Prostate gland (tissue), 2 donors: ENCODE data around the gene IFNAR1. TPM values are rescaled to one million over a fixed set of nuclear protein-coding genes. Genes with fewer than 3 reads are reported as not detected.

Source experiments
- DNase-seq: peaks from one replicate; pipeline ENCODE4 v3.0.0-alpha.2; 2019; ENCODE audit warnings: low spot score
- H3K27ac ChIP-seq, 2 donors: fragments of 200-600 bp; sonication (generic); 2 replicates each; pipeline ENCODE4 v1.5.1; 2017 to 2019
- H3K27me3 ChIP-seq: fragments of 200-600 bp; sonication (generic); replicated peaks from 2 replicates; pipeline ENCODE4 v1.5.1; 2019; ENCODE audit not compliant: insufficient read depth
- H3K36me3 ChIP-seq, 2 donors: fragments of 200-600 bp; sonication (generic); 1 replicate in 1 of 2; 2 replicates in 1 of 2; pipeline versions ENCODE4 v1.5.1 to v1.8.1; 2017 to 2019
- H3K4me1 ChIP-seq: fragments of 200-600 bp; sonication (generic); replicated peaks from 2 replicates; pipeline ENCODE4 v1.5.1; 2019
- H3K4me3 ChIP-seq, 2 donors: fragments of 200-600 bp; sonication (generic); 2 replicates each; pipeline ENCODE4 v1.5.1; 2017 to 2019
- H3K9me3 ChIP-seq: fragments of 200-600 bp; sonication (generic); 2 replicates; pipeline ENCODE4 v1.5.1; 2017
- CTCF ChIP-seq, 4 experiments: fragments of 200-600 bp in 2 of 4; fragments of 450-650 bp in 2 of 4; sonication (generic) in 2 of 4; IDR thresholded peaks; 1 replicate in 3 of 4; 2 replicates in 1 of 4; pipeline ENCODE4 v1.5.1; 2016 to 2019; ENCODE audit warnings: antibody characterized with exemption in 4 of 4, mild to moderate bottlenecking in 2 of 4, moderate library complexity in 2 of 4
- POLR2A ChIP-seq: fragments of 450-650 bp; IDR thresholded peaks from one replicate; pipeline ENCODE4 v1.6.1; 2016; ENCODE audit warnings: antibody characterized with exemption, mild to moderate bottlenecking
- POLR2AphosphoS5 ChIP-seq: sonication (generic); formaldehyde crosslinking; IDR thresholded peaks from one replicate; pipeline ENCODE4 v1.6.1; 2017; ENCODE audit warnings: antibody characterized with exemption
- WGBS: methylation state at CpG from one replicate; pipeline ENCODE4 v1.1.5; 2018; 5-methylcytosine and 5-hydroxymethylcytosine counted together
- intact Hi-C: fragments of 100-400 bp; cut with DNase I; formaldehyde crosslinking; loops from one replicate; pipeline ENCODE4 v1.14.2; 2022
- total RNA-seq, 2 donors: library from RNA; depleted of rRNA; stranded (reverse); fragments of >200 nt; gene quantifications; one replicate each; pipeline ENCODE4 v1.1.0, GENCODE V29; 2016

The IFNAR1 gene
- 10 to 100 TPM; 29.8 to 34.4 TPM for total RNA-seq

GRCh38 chr21:33324291-33325221, at the start of gene IFNAR1:
Gene IFNAR1, plus strand, starts transcription at chr21:33324970. Its CDS starts 86 bp downstream, at chr21:33325056.
- TF ChIP-seq POLR2A (peak; percentile 96), CTCF (IDR thresholded peaks at IDR 0.05) (peak in 1 of 4 experiments; percentile 31), POLR2AphosphoS5 (peak; percentile 93)
- Histone ChIP-seq H3K9me3 (no peaks in the 10 kb centered on the region), H3K4me1 (no peaks in the 10 kb centered on the region), H3K27me3 (no peaks in the 10 kb centered on the region), H3K36me3 (no peaks in the 10 kb centered on the region), H3K27ac (peak within 1 kb of the TSS; percentile 98 to 99), H3K4me3 (peak within 1 kb of the TSS; percentile 97 to 98)
- intact Hi-C loops: loop anchor here (10.0 kb wide), 1 partner anchor 120 kb away; no protein-coding TSS in a partner anchor
- WGBS: under 1% methylated on average over 86 of the region's 86 CpGs
- DNase-seq: peak; percentile 97

GRCh38 chr21:33278721-33279120, 46.0 kb upstream of the IFNAR1 start:
- WGBS: 92% methylated on average over 2 of the region's 2 CpGs
- Histone ChIP-seq H3K36me3 (no peaks in the 10 kb centered on the region), H3K4me3 (no peak overlapping the region), H3K27ac (no peak overlapping the region), H3K9me3 (no peaks in the 10 kb centered on the region), H3K4me1 (no peaks in the 10 kb centered on the region), H3K27me3 (no peaks in the 10 kb centered on the region)
- intact Hi-C loops: no loop called here
- TF ChIP-seq POLR2A: no peak
- TF ChIP-seq POLR2AphosphoS5: no peak
- no peak for TF ChIP-seq CTCF (IDR thresholded peaks at IDR 0.05)
- no peak for DNase-seq

GRCh38 chr21:33279330-33279820, 45.4 kb upstream of the IFNAR1 start:
- H3K36me3 ChIP-seq: no peaks in the 10 kb centered on the region
- H3K4me3 ChIP-seq: no peak overlapping the region
- H3K27me3 ChIP-seq: no peaks in the 10 kb centered on the region
- intact Hi-C loops: no loop called here
- TF ChIP-seq CTCF (IDR thresholded peaks at IDR 0.05): no peak
- H3K9me3 ChIP-seq: no peaks in the 10 kb centered on the region
- DNase-seq: no peak
- H3K27ac ChIP-seq: no peak overlapping the region
- no peaks in the 10 kb centered on the region for H3K4me1 ChIP-seq
- WGBS: 97% methylated on average over 3 of the region's 3 CpGs

- Histone ChIP-seq H3K27ac (no peak overlapping the region), H3K4me3 (no peak overlapping the region), H3K4me1 (peaks cover 4% of the 10 kb centered on the region), H3K27me3 (no peaks in the 10 kb centered on the region), H3K9me3 (no peaks in the 10 kb centered on the region), H3K36me3 (no peaks in the 10 kb centered on the region)
- intact Hi-C loops: no loop called here
- TF ChIP-seq CTCF (IDR thresholded peaks at IDR 0.05) (no peak), POLR2AphosphoS5 (no peak), POLR2A (no peak)
- WGBS: 94% methylated on average over 6 of the region's 6 CpGs
- no peak for DNase-seq
Measured at GRCh38 chr21:33281096-33281652, 43.6 kb upstream of the IFNAR1 start.
